Measurements from ENCODE around the gene GPR68. TPM values are rescaled to one million over a fixed set of nuclear protein-coding genes. Genes with fewer than 3 reads are reported as not detected.
"Not testable (repeated sequence)": the region's sequence is repeated elsewhere in the genome, so short reads cannot be mapped to it uniquely, and the experiment has no call there.

Gene GPR68
- total and polyA plus RNA-seq, 2 of the 4 experiments (the other 2 are of a cell fraction): 0.72 to 0.94 TPM

GRCh38 chr14:91226360-91226759, 18.1 kb downstream of the GPR68 start:
- DNase-seq; H4K91ac ChIP-seq (ENCODE audit: insufficient read depth, low read depth, low read length); H2AFZ ChIP-seq (replicated peaks; ENCODE audit: low read length, poor library complexity); H3K4me2 ChIP-seq (ENCODE audit: low read depth, low read length); H2BK5ac ChIP-seq (ENCODE audit: low read depth, low read length, poor library complexity, severe bottlenecking); dilution Hi-C loops (cut with HindIII; ENCODE audit: low sequenced_read_pairs, unreplicated experiment); H3K36me3 ChIP-seq (ENCODE audit: control insufficient read depth, insufficient read depth, low read length); BruUV-seq (replicated peaks); H3K18ac ChIP-seq (ENCODE audit: low read depth, low read length); H3K27ac ChIP-seq (ENCODE audit: insufficient read depth, low read length); H2AK9ac ChIP-seq (replicated peaks; ENCODE audit: low read depth, low read length, poor library complexity); H3K9me3 ChIP-seq (ENCODE audit: control insufficient read depth, insufficient read depth, low read length); H3K79me1 ChIP-seq (ENCODE audit: low read depth in 1 of 2, low read length in 2 of 2); H3K14ac ChIP-seq (replicated peaks; ENCODE audit: low read depth, low read length); H3K9ac ChIP-seq (ENCODE audit: low read depth, low read length); ATAC-seq (ENCODE audit: low read depth); H2BK120ac ChIP-seq (ENCODE audit: low read depth, low read length); H3K23ac ChIP-seq (ENCODE audit: low read depth, low read length); H4K8ac ChIP-seq (ENCODE audit: low read depth in 2 of 2, low read length in 2 of 2); H3K4ac ChIP-seq (ENCODE audit: low read depth, low read length); H2BK15ac ChIP-seq (ENCODE audit: low read depth, low read length); intact Hi-C loops (cut with micrococcal nuclease); CTCF ChIA-PET; H3K4me1 ChIP-seq (ENCODE audit: control insufficient read depth, insufficient read depth, low read length); POLR2A ChIA-PET (ENCODE audit: unreplicated experiment); in situ Hi-C loops (cut with MboI; ENCODE audit: low sequenced_read_pairs); H3K4me3 ChIP-seq (ENCODE audit: insufficient read depth, low read depth, low read length); H2BK20ac ChIP-seq (ENCODE audit: low read depth, low read length); H3K56ac ChIP-seq (ENCODE audit: extremely low read depth, insufficient read depth, low read length); H3K27me3 ChIP-seq (ENCODE audit: control insufficient read depth, insufficient read depth, low read length); H2AK5ac ChIP-seq (ENCODE audit: low read depth, low read length); H4K5ac ChIP-seq (ENCODE audit: low read depth, low read length); H4K20me1 ChIP-seq (ENCODE audit: insufficient read depth, low read length): not testable (repeated sequence)
- H3K9me1 ChIP-seq (ENCODE audit: insufficient read depth, low read length): peaks cover 27% of the 10 kb centered on the region
- WGBS, 2 experiments (ENCODE audit: extremely low coverage in 2 of 2, insufficient read length in 1 of 2): no CpG with 5 or more reads among the region's 4 CpGs

Measured in IMR-90 (cell line).